SK-N-SH (cell line): ENCODE measurements around the gene HBZ. TPM values are rescaled to one million over a fixed set of nuclear protein-coding genes. Genes with fewer than 3 reads are reported as not detected.

Experiments used
- CTCF ChIA-PET: fragments of 300-600, 350-600 bp; formaldehyde crosslinking; extraction: SDS; loops from one replicate; lab custom pipeline; 2021; lab: Yijun Ruan, JAX
- POLR2A ChIA-PET: fragments of 350-600 bp; sonication (Branson Sonifier 250); formaldehyde crosslinking; extraction: SDS; loops from one replicate; lab custom pipeline; 2020; ENCODE audit warnings: antibody characterized with exemption, inconsistent platforms; lab: Yijun Ruan, JAX
- DNase-seq: peaks from one replicate; pipeline ENCODE4 v3.0.0; 2012
- H2AFZ ChIP-seq: fragments of 200-600 bp; sonication (generic); 2 replicates; pipeline ENCODE4 v1.8.1; 2016; ENCODE audit warnings: antibody characterized with exemption, mild to moderate bottlenecking, low read depth
- H3F3A ChIP-seq: fragments of 200-600 bp; sonication (generic); replicated peaks from 2 replicates; pipeline ENCODE3; 2016; ENCODE audit warnings: antibody characterized with exemption, mild to moderate bottlenecking; ENCODE audit not compliant: insufficient read depth
- H3K27ac ChIP-seq, 2 experiments: fragments of 200-500 bp in 1 of 2; fragments of 200-600 bp in 1 of 2; sonication (Bioruptor generic) in 1 of 2; sonication (generic), shearing (Covaris generic) in 1 of 2; 2 replicates each; pipeline versions ENCODE4 v1.5.1 to v1.6.1; 2014 to 2016; ENCODE audit warnings: low read depth in 2 of 2, inconsistent platforms in 1 of 2, low read length in 1 of 2, mild to moderate bottlenecking in 1 of 2, mixed read lengths in 1 of 2
- H3K27me3 ChIP-seq: fragments of 200-600 bp; sonication (generic), shearing (Covaris generic); 2 replicates; pipeline ENCODE4 v1.6.1; 2016; ENCODE audit warnings: mixed run types; ENCODE audit not compliant: insufficient read depth
- H3K36me3 ChIP-seq, 2 experiments: fragments of 200-500 bp in 1 of 2; fragments of 200-600 bp in 1 of 2; sonication (Bioruptor generic) in 1 of 2; sonication (generic) in 1 of 2; replicated peaks in 1 of 2; 2 replicates each; pipeline versions ENCODE3 to v1.5.1; 2014 to 2016; ENCODE audit warnings: low read length in 1 of 2, mild to moderate bottlenecking in 1 of 2; ENCODE audit not compliant: insufficient read depth in 2 of 2, control insufficient read depth in 1 of 2
- H3K4me1 ChIP-seq, 2 experiments: fragments of 200-500 bp in 1 of 2; fragments of 200-600 bp in 1 of 2; sonication (Bioruptor generic) in 1 of 2; sonication (generic), shearing (Covaris generic) in 1 of 2; 2 replicates each; pipeline versions ENCODE4 v1.5.1 to v1.6.1; 2014 to 2016; ENCODE audit warnings: low read depth in 1 of 2, low read length in 1 of 2, mixed run types in 1 of 2; ENCODE audit not compliant: insufficient read depth in 2 of 2, control insufficient read depth in 1 of 2
- H3K4me2 ChIP-seq: fragments of 200-600 bp; sonication (generic), shearing (Covaris generic); 2 replicates; pipeline ENCODE4 v1.6.1; 2017; ENCODE audit warnings: mixed run types
- H3K4me3 ChIP-seq, 2 experiments: fragments of 200-500 bp in 1 of 2; fragments of 200-600 bp in 1 of 2; sonication (Bioruptor generic) in 1 of 2; sonication (generic), shearing (Covaris generic) in 1 of 2; 2 replicates each; pipeline versions ENCODE4 v1.5.1 to v1.8.1; 2014 to 2016; ENCODE audit warnings: low read depth in 2 of 2, inconsistent platforms in 1 of 2, low read length in 1 of 2, mild to moderate bottlenecking in 1 of 2, mixed read lengths in 1 of 2, moderate library complexity in 1 of 2
- H3K79me2 ChIP-seq: fragments of 200-600 bp; sonication (generic); 2 replicates; pipeline ENCODE4 v1.8.1; 2017; ENCODE audit warnings: mild to moderate bottlenecking; ENCODE audit not compliant: insufficient read depth
- H3K9ac ChIP-seq: fragments of 200-600 bp; sonication (generic); 2 replicates; pipeline ENCODE4 v1.6.1; 2017; ENCODE audit warnings: mixed run types
- H3K9me2 ChIP-seq: fragments of 200-600 bp; sonication (generic); 2 replicates; pipeline ENCODE4 v1.6.1; 2017; ENCODE audit warnings: mixed run types
- H3K9me3 ChIP-seq: fragments of 200-600 bp; sonication (generic); 2 replicates; pipeline ENCODE4 v1.6.1; 2017; ENCODE audit warnings: mixed run types, mild to moderate bottlenecking, moderate library complexity
- H4K20me1 ChIP-seq: fragments of 200-600 bp; sonication (generic); 2 replicates; pipeline ENCODE4 v1.6.1; 2017; ENCODE audit warnings: mild to moderate bottlenecking, mixed run types; ENCODE audit not compliant: insufficient read depth
- CHD2 ChIP-seq: fragments of 150-350 bp; IDR thresholded peaks from 2 replicates; pipeline ENCODE4 v1.6.1; 2018; ENCODE audit warnings: low read length; ENCODE audit not compliant: partially characterized antibody
- ELF1 ChIP-seq: IDR thresholded peaks from 2 replicates; pipeline ENCODE4 v1.4.0; 2012
- EP300 ChIP-seq, 2 experiments: IDR thresholded peaks; 2 replicates each; pipeline versions ENCODE4 v1.4.0 to v1.6.1; 2012; ENCODE audit warnings: borderline replicate concordance in 1 of 2, low read depth in 1 of 2, low read length in 1 of 2
- EZH2phosphoT487 ChIP-seq: fragments of 200-600 bp; sonication (generic); IDR thresholded peaks from 2 replicates; pipeline ENCODE4 v1.6.1; 2017; ENCODE audit warnings: low read depth, mixed run types, mild to moderate bottlenecking, antibody characterized with exemption, moderate library complexity, borderline replicate concordance
- FOSL2 ChIP-seq: IDR thresholded peaks from 2 replicates; pipeline ENCODE4 v1.4.0; 2012; ENCODE audit warnings: low read depth, mild to moderate bottlenecking, moderate library complexity, borderline replicate concordance
- FOXM1 ChIP-seq: IDR thresholded peaks from 2 replicates; pipeline ENCODE4 v1.4.0; 2012; ENCODE audit warnings: low read depth, mild to moderate bottlenecking
- GATA2 ChIP-seq: sonication (generic); formaldehyde crosslinking; IDR thresholded peaks from 2 replicates; pipeline ENCODE4 v1.5.0; 2020; ENCODE audit warnings: mild to moderate bottlenecking, missing genetic modification reagents
- MXI1 ChIP-seq: IDR thresholded peaks from 2 replicates; pipeline ENCODE4 v1.6.1; 2012; ENCODE audit warnings: mild to moderate bottlenecking, low read depth, low read length, improper control_type of control experiment
- NFIC ChIP-seq: IDR thresholded peaks from 2 replicates; pipeline ENCODE4 v1.4.0; 2012; ENCODE audit warnings: borderline replicate concordance
- NRF1 ChIP-seq: IDR thresholded peaks from 2 replicates; pipeline ENCODE4 v1.6.1; 2012; ENCODE audit warnings: low read depth, mild to moderate bottlenecking, low read length
- RAD21 ChIP-seq: IDR thresholded peaks from 2 replicates; pipeline ENCODE4 v1.6.1; 2012; ENCODE audit warnings: mild to moderate bottlenecking, low read length
- RCOR1 ChIP-seq: fragments of 150-350 bp; IDR thresholded peaks from 2 replicates; pipeline ENCODE4 v1.6.1; 2017; ENCODE audit warnings: antibody characterized with exemption, low read length
- REST ChIP-seq: IDR thresholded peaks from 2 replicates; pipeline ENCODE4 v1.6.1; 2012; ENCODE audit warnings: mild to moderate bottlenecking, low read depth, low read length, moderate library complexity
- RFX5 ChIP-seq: IDR thresholded peaks from 2 replicates; pipeline ENCODE4 v1.6.1; 2012; ENCODE audit warnings: mild to moderate bottlenecking, improper control_type of control experiment, low read length
- TAF1 ChIP-seq: IDR thresholded peaks from 2 replicates; pipeline ENCODE4 v1.6.1; 2012; ENCODE audit warnings: low read depth, mild to moderate bottlenecking, low read length, moderate library complexity, borderline replicate concordance
- YY1 ChIP-seq: IDR thresholded peaks from 2 replicates; pipeline ENCODE4 v1.4.0; 2012; ENCODE audit warnings: low read depth, mild to moderate bottlenecking
- WGBS: methylation state at CpG from one replicate; pipeline ENCODE4 v1.1.6; 2017; ENCODE audit warnings: low lambda C conversion rate; 5-methylcytosine and 5-hydroxymethylcytosine counted together
- polyA plus RNA-seq, 3 experiments: library from polyadenylated mRNA; depleted of rRNA; stranded (reverse); fragments of >200 nt; gene quantifications; 2 replicates each; pipeline ENCODE4 v1.2.3, GENCODE V29; 2012
- TF ChIP-seq, protein P1 (sequence below): fragments of 150-350 bp; IDR thresholded peaks from 2 replicates; pipeline ENCODE4 v1.6.1; 2017; ENCODE audit warnings: antibody characterized with exemption, low read length, low read depth, borderline replicate concordance
- TF ChIP-seq, protein P2 (sequence below): IDR thresholded peaks from 2 replicates; pipeline ENCODE4; 2012
- TF ChIP-seq, protein P3 (sequence below): IDR thresholded peaks from 2 replicates; pipeline ENCODE4 v1.4.0; 2012; ENCODE audit warnings: low read depth, borderline replicate concordance

The HBZ gene
- polyA plus RNA-seq, 1 of the 3 experiments (the other 2 are of a cell fraction) = not detected

- 86% methylated on average over 11 of the region's 11 CpGs for WGBS
These were observed 33.2 kb downstream of the HBZ start for GRCh38 chr16:185691-186090.

GRCh38 chr16:187330-187729 is 34.9 kb downstream of the HBZ start:
- H3K27ac ChIP-seq = no peak overlapping the region
- H3K9me3 ChIP-seq = no peaks in the 10 kb centered on the region
- WGBS = 97% methylated on average over 3 of the region's 8 CpGs
- no peak overlapping the region for H3K4me2 ChIP-seq
- H3K79me2 ChIP-seq = no peaks in the 10 kb centered on the region
- POLR2A ChIA-PET = no interaction called here
- H2AFZ ChIP-seq = no peak overlapping the region
- peaks cover 16 to 47% of the 10 kb centered on the region in 2 experiments for H3K36me3 ChIP-seq
- H3K27me3 ChIP-seq = no peaks in the 10 kb centered on the region
- CTCF ChIA-PET = interaction anchor here (0.6 kb wide), 1 partner anchor 175 kb away, joined by 3 read pairs; no protein-coding TSS in a partner anchor
- TF ChIP-seq REST = no peak
- no peak for TF ChIP-seq MXI1
- TF ChIP-seq, protein P1, sequence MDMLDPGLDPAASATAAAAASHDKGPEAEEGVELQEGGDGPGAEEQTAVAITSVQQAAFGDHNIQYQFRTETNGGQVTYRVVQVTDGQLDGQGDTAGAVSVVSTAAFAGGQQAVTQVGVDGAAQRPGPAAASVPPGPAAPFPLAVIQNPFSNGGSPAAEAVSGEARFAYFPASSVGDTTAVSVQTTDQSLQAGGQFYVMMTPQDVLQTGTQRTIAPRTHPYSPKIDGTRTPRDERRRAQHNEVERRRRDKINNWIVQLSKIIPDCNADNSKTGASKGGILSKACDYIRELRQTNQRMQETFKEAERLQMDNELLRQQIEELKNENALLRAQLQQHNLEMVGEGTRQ = no peak
- no peak for TF ChIP-seq RCOR1
- no peak for TF ChIP-seq RFX5
- no peak for TF ChIP-seq EP300 (IDR thresholded peaks at IDR 0.05; ENCODE audit: borderline replicate concordance in 1 of 2, low read depth in 1 of 2, low read length in 1 of 2)
- no peak for TF ChIP-seq NRF1
- TF ChIP-seq GATA2 (CRISPR knock-in tag) = no peak
- TF ChIP-seq FOSL2 = no peak
- TF ChIP-seq, protein P2, sequence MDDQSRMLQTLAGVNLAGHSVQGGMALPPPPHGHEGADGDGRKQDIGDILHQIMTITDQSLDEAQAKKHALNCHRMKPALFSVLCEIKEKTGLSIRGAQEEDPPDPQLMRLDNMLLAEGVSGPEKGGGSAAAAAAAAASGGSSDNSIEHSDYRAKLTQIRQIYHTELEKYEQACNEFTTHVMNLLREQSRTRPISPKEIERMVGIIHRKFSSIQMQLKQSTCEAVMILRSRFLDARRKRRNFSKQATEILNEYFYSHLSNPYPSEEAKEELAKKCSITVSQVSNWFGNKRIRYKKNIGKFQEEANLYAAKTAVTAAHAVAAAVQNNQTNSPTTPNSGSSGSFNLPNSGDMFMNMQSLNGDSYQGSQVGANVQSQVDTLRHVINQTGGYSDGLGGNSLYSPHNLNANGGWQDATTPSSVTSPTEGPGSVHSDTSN = no peak
- no peak for TF ChIP-seq FOXM1
- no peak for TF ChIP-seq ELF1
- TF ChIP-seq NFIC = no peak
- TF ChIP-seq CHD2 = no peak
- TF ChIP-seq RAD21 = no peak
- TF ChIP-seq, protein P3, sequence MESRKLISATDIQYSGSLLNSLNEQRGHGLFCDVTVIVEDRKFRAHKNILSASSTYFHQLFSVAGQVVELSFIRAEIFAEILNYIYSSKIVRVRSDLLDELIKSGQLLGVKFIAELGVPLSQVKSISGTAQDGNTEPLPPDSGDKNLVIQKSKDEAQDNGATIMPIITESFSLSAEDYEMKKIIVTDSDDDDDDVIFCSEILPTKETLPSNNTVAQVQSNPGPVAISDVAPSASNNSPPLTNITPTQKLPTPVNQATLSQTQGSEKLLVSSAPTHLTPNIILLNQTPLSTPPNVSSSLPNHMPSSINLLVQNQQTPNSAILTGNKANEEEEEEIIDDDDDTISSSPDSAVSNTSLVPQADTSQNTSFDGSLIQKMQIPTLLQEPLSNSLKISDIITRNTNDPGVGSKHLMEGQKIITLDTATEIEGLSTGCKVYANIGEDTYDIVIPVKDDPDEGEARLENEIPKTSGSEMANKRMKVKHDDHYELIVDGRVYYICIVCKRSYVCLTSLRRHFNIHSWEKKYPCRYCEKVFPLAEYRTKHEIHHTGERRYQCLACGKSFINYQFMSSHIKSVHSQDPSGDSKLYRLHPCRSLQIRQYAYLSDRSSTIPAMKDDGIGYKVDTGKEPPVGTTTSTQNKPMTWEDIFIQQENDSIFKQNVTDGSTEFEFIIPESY = no peak
- no peak for TF ChIP-seq TAF1
- no peak for TF ChIP-seq YY1
- peaks cover 9% of the 10 kb centered on the region for H3F3A ChIP-seq
- H3K9ac ChIP-seq = no peak overlapping the region
- H3K4me3 ChIP-seq = no peak overlapping the region
- 0 out of 2 replicates have a peak, but pooled peaks cover 11% of the 10 kb centered on the region for H4K20me1 ChIP-seq
- DNase-seq = no peak
- H3K4me1 ChIP-seq = no peaks in the 10 kb centered on the region
- no peaks in the 10 kb centered on the region for H3K9me2 ChIP-seq

More at GRCh38 chr16:185691-186090, 33.2 kb downstream of the HBZ start:
- peaks cover 13 to 33% of the 10 kb centered on the region in 2 experiments for H3K36me3 ChIP-seq
- H2AFZ ChIP-seq = no peak overlapping the region
- ChIA-PET POLR2A (no interaction called here), CTCF (interaction anchor here (1.0 to 7.5 kb wide), 3 partner anchors 81 to 176 kb away, joined by 3 to 120 read pairs (median 4); no protein-coding TSS in a partner anchor)
- no peaks in the 10 kb centered on the region for H3K9me2 ChIP-seq
- H3K9me3 ChIP-seq = no peaks in the 10 kb centered on the region
- no peaks in the 10 kb centered on the region for H3K27me3 ChIP-seq
- DNase-seq = no peak
- no peaks in the 10 kb centered on the region for H3K79me2 ChIP-seq
- H3K27ac ChIP-seq = no peak overlapping the region
- peaks cover 12% of the 10 kb centered on the region; the same call in 1 of the 2 replicates for H4K20me1 ChIP-seq
- H3F3A ChIP-seq = peaks cover 4% of the 10 kb centered on the region
- no peak for TF ChIP-seq EZH2phosphoT487
- H3K4me3 ChIP-seq = no peak overlapping the region
- H3K9ac ChIP-seq = no peak overlapping the region
- no peak overlapping the region for H3K4me2 ChIP-seq
- H3K4me1 ChIP-seq = peaks cover 0 to 5% of the 10 kb centered on the region in 2 experiments; a peak in 1 of 4 replicates
